HG03558 (cell line): ENCODE measurements around the gene TUBB1.
"Not testable (repeated sequence)": the region's sequence is repeated elsewhere in the genome, so short reads cannot be mapped to it uniquely, and the experiment has no call there.

Experiments used
- ATAC-seq: cut with Tn5 transposase; IDR thresholded peaks from one replicate; pipeline ENCODE4 v1.9.1; 2021; ENCODE audit warnings: moderate number of reproducible peaks; ENCODE audit not compliant: unreplicated experiment; ENCODE audit errors: extremely low read depth

Gene TUBB1

DNA sequence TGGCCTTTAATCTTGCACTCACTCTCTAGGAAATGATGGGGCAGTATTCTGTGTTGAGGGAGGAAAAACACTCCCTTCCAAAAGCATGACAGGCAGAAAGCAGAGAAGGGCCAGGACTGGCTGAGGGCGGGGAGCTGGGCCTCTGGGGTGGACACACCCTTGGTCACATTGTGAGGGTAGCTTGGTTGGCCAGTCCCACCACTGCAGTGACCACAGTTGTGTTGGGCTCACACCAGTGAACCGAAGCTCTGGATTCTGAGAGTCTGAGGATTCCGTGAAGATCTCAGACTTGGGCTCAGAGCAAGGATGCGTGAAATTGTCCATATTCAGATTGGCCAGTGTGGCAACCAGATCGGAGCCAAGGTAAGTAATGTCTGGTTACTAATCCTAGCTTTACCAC is at the start of gene TUBB1:
TSS of gene TUBB1 (plus strand) at position 213 of the 400 bp plus-strand sequence. CDS start at position 307, 94 bp downstream.
- no peak for ATAC-seq

DNA sequence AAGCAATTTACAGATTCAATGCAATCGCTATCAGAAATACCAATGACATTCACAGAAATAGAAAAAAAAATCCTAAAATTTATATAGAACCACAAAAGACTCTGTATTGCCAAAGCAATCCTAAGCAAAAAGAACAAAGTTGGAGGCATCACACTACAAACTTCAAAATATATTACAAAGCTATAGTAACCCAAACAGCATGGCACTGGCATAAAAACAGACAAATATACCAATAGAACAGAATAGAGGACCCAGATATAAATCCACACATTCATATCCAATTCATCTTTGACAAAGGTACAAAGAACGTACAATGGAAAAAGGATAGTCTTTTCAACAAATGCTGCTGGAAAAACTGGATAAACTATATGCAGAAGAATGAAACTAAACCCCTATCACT is 49.8 kb upstream of the TUBB1 start:
- ATAC-seq, result no peak

DNA sequence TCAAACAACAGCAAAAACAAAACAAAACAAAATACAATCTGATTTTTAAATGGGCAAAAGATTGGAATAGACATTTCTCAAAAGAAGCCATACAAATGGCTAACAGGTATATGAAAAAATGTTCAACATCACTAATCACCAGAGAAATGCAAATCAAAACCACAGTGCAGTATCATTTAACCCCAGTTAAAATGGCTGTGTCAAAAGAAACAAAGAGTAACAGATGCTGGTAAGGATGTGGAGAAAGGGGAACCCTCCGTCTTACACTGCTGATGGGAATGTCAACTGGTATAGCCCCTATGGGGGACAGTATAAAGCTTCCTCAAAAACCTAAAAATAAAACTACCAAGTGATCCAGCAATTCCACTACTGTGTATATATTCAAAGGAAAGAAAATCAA is 49.1 kb upstream of the TUBB1 start:
- ATAC-seq, result no peak

DNA sequence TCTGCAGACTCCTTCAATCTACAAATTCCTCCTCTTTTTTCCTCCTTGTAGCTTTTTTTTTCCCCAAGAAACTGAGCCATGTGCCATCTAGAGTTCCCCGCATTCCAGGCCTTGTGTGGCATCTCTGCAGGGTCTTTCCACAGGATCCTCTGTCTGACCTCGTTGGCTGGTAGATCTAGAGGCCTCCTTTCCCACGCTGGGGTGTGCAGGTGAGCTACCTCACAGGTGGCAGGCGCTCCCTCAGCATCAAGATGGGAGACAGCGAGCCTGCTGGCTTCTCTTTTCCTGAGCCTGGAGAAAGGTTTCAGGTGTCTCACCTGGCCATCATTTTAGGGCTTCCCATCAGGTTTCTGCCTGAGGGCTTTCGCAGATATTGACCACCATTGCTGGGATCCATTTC is 47.8 kb upstream of the TUBB1 start:
- no peak for ATAC-seq

DNA sequence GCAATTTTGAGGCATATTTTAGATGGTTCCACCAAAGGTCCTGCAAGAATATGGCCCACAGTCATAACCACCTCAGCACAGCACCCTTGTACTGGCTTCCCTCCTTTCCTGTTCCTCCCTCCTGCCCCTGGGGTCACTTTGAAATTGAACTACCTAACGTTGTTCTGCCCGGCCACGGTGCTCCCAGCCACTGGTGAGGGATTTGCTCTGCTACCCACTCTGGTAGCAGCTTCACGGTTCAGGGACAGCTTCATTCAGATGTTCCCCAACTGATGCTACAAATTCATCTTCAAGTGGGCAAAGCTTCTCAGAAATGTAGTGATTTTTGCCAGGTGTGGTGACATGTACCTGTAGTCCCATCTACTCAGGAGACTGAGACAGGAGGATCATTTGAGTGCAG is 46.0 kb upstream of the TUBB1 start:
- no peak for ATAC-seq

DNA sequence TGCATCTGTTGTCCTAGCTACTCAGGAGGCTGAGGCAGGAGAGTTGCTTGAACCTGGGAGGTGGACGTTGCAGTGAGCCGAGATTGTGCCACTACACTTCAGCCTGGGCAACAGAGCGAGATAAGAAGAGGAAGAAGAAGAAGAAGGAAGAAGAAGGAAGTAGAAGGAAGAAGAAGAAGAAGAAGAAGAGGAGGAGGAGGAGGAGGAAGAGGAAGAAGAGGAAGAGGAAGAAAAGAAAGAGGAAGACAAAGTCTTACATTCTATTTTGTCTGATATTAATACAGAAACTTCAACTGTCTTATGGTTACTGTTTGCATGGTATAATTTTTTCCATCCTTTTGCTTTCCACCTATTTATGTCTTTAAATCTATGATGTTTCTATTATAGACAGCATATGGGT is 45.4 kb upstream of the TUBB1 start:
- no peak for ATAC-seq

DNA sequence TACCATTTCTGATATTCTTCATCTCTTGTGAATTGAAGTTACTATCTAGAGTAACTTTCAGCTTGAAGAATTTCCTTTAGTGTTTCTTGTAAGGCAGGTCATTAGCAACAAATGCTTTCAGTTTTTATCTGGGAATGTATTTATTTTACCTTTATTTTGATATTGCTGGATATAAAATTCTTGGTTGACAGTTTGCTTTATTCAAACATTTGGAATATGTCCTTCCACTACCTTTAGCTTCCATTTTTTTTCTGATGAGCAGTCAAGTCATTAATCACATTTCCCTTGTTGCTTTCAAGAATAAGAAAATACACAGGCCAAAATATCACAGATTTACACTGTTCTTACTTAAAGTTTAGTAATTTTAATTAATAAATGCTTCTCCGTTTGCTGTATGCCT is 43.9 kb upstream of the TUBB1 start:
- ATAC-seq, result no peak

DNA sequence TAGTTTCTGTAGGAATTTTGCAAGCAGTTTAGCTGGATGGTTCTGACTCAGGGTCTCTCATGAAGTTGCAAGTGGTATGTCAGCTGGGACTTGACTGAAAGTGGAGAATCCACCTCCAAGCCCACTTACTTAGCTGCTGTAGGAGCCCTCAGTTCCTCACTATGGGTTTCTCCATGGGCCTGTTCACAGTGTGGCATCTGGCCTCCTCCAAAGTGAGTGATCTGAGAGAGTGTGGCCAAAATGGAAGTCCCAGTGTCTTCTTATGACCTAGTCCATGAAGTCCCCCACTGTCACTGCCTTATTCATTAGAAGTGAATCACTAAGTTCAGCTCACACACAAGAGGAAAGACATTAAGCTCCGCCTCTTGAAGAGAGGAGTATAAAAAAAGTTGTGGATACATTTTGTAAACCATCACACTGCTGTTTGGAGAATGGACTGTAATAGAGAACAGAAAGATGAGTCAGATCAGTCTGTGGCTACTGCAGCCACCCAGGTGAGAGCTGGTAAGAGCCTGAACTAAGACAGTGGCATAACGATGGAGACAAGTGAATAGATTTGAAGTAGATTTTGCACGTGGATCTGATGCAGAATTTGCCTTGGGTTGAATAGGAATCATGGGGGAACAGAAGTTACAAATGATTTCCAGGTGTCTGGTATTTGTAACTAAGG is 43.0 kb upstream of the TUBB1 start:
- peak; percentile 32 for ATAC-seq

DNA sequence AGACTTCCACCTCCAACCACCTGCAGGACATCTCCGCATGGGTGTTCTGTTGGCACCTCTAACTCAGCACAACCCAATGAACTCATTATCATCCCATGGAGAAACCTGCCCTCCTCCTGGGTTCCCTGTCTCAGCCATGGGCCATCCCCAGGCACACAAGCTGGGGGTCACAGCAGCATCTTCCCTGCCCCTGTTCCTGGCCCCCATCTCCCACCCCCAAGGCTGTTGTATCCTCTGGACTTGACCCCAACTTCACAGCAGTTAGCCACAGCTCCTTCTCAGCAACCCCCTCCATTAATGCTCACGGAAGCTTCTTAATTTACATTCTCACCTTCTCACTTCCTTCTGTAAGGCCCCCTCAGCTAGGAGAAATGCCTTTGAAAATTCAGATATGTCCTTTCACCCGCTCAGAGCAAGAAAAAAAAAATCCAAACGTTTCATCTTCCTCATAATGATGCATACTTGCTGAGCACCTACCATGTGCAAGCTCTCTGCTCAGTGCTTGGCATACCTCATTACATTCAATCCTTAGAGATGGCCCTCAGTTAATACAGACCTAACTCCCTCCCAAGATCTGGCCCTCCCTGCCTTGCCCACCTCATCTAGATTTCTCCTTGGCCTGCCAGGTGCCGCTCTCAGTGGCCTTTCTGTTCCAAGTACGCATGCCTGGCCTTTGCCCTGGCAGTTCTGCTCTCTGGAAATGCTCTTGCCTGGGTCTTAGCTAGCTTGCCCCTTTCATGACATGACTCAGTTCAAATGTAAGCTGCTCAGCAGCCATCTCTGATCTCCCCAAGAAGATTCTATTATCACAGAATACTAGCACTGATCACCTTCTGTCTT is 40.7 kb upstream of the TUBB1 start:
- ATAC-seq, result no peak

DNA sequence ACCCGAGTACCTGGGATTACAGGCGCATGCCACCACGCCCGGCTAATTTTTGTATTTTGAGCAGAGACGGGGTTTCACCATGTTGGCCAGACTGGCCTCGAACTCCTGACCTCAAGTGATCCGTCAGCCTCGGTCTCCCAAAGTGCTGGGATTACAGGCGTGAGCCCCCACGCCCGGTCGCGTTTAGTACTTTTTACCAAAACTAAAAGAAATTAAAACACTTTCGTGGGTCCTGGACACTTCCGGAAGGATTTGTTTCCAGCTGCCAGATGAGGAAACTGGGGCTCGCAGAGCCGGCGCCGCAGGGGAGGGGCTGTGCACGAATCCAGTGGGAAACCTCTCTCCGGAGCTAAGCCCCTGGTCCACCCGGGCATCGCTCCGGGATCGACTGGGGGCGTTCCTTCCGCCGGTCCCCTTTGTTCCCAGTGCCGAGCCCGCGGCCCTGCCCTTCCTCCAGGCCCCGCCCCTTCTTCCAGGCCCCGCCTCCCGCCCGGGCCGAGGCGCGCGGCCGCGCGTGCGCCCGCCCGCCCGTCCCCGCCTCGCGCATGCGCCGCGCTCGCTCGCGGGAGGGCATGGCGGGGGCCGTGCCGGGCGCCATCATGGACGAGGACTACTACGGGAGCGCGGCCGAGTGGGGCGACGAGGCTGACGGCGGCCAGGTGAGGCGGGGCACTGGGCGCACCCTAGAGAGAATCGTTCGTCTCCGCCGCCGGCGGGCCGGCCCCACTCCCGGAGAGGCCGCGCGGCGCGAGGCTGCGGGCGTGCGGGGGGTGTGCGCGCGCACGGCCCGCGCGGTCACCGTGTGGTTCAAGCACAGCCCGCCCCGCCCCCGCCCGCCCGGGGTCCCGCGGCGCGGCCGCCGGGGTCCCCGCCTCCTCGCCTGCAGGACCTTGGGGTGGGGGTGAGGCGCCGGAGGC is 38.3 kb upstream of the TUBB1 start, which contains the start of gene NELFCD:
TSS of gene NELFCD (plus strand) at position 546 of the 917 bp plus-strand sequence. CDS start at position 600, 54 bp downstream.
- peak; percentile 40 for ATAC-seq

DNA sequence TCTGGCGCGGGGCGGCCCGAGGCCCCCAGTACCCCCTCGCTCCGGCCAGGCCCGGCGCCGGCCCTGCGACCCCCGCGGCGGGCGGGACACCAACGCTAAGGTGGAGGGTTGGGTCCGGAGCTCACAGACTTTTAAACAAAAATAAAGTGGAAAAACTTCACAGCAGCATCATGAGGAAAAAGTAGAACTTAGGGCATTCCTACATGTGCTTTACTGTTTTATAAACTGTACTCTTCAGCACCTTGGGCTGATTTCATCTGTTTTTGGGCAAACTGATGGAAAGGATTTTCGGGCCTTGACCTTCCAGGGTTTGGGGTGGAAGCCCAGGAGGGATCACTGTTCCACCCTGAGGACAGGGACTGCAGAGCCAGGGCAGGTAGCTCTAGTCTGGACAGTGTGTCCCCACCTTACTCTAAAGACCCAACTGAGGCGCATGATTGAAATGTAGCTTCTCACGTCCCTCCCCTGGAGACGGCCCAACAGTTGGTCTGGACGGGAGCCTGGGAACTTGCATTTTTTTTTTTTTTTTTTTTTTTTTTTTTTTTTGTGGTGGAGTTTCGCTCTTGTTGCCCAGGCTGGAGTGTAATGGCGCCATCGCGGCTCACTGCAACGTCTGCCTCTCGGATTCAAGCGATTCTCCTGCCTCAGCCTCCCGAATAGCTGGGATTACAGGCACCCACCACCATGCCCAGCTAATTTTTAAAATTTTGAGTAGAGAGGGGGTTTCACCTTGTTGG is 37.4 kb upstream of the TUBB1 start:
- ATAC-seq, result peak; percentile 12

DNA sequence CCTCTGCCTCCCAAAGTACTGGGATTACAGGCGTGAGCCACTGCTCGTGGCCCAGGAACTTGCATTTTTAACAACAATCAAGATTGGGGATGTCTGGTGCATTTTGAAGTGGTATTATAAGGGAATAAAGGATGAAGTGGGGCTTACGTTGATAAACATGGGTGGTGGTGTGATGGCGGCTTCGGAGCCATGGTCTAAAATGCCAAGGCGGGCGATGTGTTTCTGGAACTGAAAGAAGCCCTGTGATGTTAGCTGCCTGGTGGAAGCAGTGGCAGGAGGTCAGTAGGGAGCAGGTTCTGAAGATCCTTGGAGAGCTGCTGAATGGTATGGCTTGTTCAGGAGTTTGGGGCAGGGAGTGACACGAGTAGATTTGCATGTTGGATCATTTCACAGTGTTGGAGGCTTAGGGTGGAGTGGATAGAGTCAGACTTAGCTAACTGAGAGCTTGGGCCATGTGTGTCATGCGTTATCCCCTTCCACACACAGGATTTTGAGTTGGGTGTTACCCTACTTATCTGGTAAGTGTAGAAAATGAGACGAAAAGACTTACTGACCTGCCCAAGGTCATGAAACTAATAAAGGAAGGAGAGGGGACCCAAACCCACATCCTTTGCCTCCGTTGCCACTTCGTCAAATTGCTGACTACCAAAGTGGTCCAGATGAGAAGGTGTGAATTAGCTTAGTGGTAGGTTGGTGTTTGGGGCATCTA is 36.7 kb upstream of the TUBB1 start:
- no peak for ATAC-seq

DNA sequence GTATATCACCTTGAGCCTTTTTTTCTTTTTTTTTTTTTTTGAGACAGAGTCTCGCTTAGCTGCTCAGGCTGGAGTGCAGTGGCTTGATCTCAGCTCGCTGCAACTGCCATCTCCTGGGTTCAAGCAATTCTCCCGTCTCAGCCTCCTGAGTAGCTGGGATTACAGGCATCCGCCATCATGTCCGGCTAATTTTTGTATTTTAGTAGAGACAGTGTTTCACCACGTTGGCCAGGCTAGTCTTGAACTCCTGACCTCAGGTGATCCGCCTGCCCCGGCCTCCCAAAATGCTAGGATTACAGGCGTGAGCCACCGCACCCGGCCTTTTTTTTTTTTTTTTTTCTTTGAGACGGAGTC is 36.1 kb upstream of the TUBB1 start:
- ATAC-seq, result not testable (repeated sequence)

DNA sequence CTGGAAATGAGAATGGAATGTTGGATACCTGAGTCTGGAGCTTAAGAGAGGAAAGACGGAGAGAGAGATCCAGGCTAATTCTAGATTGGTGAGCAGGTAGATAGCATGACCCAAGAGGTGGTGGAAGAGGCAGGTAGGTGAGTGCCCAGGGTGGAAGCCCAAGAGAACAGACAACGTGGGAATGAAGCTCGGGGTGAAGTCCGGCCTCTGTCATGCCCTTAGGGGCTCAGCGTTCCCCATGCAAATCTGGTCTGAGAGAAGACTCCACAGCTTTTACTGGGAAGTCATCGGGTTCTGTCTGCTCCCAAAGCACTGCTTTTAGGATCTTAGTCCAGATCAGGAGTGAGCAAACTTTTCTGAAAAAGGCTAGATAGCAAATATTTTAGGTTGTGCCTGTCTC is 34.5 kb upstream of the TUBB1 start:
- ATAC-seq, result no peak

DNA sequence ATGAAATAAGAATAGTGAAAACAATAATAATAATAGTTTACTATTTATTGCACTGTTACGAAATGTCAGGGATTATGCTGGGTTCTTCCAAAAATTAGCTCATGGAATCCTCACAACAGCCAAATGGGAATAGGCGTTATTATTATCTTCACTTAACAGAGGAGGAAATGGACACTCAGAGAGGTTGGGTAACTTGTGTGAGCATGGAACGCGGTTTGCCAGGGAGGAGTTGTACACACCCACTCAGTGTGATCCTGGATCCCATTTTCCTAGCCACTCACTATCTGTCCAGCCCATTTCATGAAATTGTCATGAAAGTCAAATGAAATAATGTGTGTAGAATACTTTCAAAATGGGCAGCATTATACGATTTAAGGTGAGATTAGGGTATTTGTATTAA is 33.6 kb upstream of the TUBB1 start:
- no peak for ATAC-seq

DNA sequence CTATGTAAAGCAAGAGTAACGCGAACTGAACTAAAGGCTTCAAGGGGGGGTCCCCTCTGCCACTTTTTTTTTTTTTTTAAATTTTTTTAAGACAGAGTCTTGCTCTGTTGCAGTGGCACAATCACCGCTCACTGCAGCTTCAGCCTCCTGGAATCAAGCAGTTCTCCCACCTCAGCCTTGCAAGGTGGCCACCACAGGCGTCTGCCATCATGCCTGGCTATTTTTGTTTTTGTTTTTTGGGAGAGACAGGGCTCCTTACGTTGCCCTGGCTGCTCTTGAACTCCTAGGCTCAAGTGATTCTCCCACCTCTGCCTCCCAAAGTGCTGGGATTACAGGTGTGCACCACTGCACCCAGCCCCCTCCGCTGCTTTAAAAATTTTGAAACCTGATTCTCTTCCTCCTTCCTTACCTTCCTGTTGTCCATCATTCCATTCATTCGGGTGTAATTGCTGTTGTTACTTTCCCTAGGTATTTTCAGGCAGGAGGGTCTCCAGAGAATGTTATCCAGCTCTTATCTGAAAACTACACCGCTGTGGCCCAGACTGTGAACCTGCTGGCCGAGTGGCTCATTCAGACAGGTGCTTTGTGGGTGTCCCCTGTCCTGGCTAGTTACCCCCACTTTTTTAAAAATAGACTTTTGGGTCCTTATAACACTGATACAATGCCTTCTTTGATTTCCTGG is 32.8 kb upstream of the TUBB1 start:
- no peak for ATAC-seq

DNA sequence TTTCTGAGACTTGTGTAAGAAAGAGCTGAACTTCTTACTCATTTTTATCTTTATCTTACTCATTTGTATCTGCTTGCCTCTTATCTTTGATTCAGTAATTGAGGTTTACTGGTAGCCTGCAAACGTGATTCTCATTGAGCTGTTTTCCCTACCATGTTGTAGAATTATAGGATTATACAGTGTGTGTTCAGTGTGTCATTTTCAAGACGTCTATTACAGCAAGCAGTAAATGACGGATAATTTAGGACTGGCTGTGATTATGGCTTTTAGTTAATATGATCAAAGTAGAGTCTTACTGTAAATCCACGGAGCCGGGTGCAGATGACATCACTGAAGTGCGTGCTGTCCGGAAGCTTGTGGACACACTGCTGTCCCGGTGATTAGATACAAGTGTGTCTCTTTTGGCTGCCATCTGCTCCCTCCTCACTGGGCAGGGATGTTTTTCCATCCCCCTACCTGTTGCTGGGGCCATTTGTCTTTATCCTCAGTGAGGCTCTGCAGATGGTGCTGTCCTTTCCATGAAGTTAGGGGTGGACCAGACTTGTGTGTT is 32.2 kb upstream of the TUBB1 start:
- ATAC-seq, result no peak

DNA sequence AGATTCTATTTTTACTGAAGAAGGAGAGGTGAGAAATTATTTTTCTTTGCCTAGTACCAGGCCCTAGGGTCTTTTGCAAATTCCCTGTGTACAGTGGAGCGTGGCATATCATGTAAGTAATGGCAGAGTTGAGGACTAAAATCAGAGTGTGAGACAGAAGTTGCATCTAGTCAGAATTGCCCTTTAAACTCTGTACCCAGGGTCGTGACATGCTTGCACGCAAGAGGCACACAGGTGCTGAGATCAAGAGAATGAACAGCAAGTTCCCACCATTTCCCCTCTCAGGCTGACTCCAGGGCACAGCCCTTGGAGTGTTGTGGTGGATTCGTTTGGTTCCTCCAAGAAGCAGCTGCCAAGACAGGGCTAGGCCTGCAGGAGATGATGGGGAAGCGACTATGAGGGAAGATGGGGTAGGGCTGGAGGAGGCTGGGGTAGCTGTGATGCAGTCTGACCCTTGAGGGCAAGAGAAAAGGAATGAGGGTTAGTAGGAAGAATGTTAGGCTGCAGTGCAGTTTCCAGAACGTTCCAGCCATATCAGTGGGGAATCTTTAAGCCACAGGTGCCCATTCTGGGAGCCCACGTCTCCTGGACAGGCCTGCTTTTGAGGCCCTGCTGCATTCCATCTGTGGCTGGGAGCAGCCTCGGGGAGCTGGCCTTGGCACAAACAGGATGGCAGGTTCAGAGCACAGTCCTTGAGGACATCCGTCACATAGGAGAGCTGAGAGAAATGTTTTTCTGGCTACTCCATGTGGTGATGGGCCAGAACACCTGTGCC is 31.3 kb upstream of the TUBB1 start:
- no peak for ATAC-seq
